IMR-90 (cell line): Measurements from ENCODE around the gene PTH1R. TPM values are rescaled to one million over a fixed set of nuclear protein-coding genes. Genes with fewer than 3 reads are reported as not detected.
A peak's percentile ranks its signal among the peaks of the same experiment; 100 is the strongest.

Experiments used
- ATAC-seq: fragments of 200-7000 bp; cut with Tn5 transposase; 2 replicates; pipeline ENCODE4 v1.9.1; 2020; ENCODE audit warnings: low read depth, mild to moderate bottlenecking, moderate library complexity
- Bru-seq: library from RNA; stranded (reverse); fragments of 400-500 nt; gene quantifications from one replicate; lab custom pipeline; 2021; lab: Mats Ljungman, UMichigan
- BruChase-seq, 2 experiments: library from RNA; stranded (reverse); fragments of 400-500 nt; gene quantifications; one replicate each; lab custom pipeline; 2021; lab: Mats Ljungman, UMichigan
- BruUV-seq: library from RNA; stranded (reverse); fragments of 400-500 nt; replicated peaks from 2 replicates; lab custom pipeline; 2021; lab: Mats Ljungman, UMichigan
- CTCF ChIA-PET: fragments of 300-600 bp; formaldehyde crosslinking; extraction: SDS; loops from one replicate; lab custom pipeline; 2021; ENCODE audit warnings: antibody characterized with exemption; lab: Yijun Ruan, JAX
- POLR2A ChIA-PET: fragments of 300-600 bp; sonication (Branson Sonifier 250); formaldehyde crosslinking; loops from one replicate; lab custom pipeline; 2022; ENCODE audit warnings: antibody characterized with exemption; ENCODE audit not compliant: unreplicated experiment; lab: Charles Lee
- DNase-seq: peaks from one replicate; pipeline ENCODE4 v3.0.0; 2013
- H2AFZ ChIP-seq: replicated peaks from 2 replicates; pipeline ENCODE3; 2013; ENCODE audit warnings: low read length, mild to moderate bottlenecking; ENCODE audit not compliant: poor library complexity
- H2AK5ac ChIP-seq: 2 replicates; pipeline ENCODE4 v1.6.1; 2013; ENCODE audit warnings: low read depth, low read length, inconsistent platforms
- H2AK9ac ChIP-seq: replicated peaks from 2 replicates; pipeline ENCODE3; 2013; ENCODE audit warnings: mild to moderate bottlenecking, low read depth, low read length, moderate library complexity; ENCODE audit not compliant: poor library complexity
- H2BK120ac ChIP-seq: 2 replicates; pipeline ENCODE4 v1.6.1; 2013; ENCODE audit warnings: low read depth, low read length, inconsistent platforms
- H2BK15ac ChIP-seq: 3 replicates; pipeline ENCODE4 v1.6.1; 2013; ENCODE audit warnings: low read depth, low read length, inconsistent platforms
- H2BK20ac ChIP-seq: 2 replicates; pipeline ENCODE4 v1.6.1; 2013; ENCODE audit warnings: low read depth, mild to moderate bottlenecking, inconsistent platforms, low read length, moderate library complexity
- H2BK5ac ChIP-seq: 2 replicates; pipeline ENCODE4 v1.6.1; 2013; ENCODE audit warnings: mild to moderate bottlenecking, low read depth, low read length, inconsistent platforms; ENCODE audit not compliant: poor library complexity, severe bottlenecking
- H3K14ac ChIP-seq: replicated peaks from 2 replicates; pipeline ENCODE4 v1.6.1; 2013; ENCODE audit warnings: low read depth, low read length, inconsistent platforms
- H3K18ac ChIP-seq: 2 replicates; pipeline ENCODE4 v1.6.1; 2013; ENCODE audit warnings: low read depth, low read length, control low read depth
- H3K23ac ChIP-seq: 2 replicates; pipeline ENCODE4 v1.6.1; 2013; ENCODE audit warnings: low read depth, low read length, inconsistent platforms
- H3K27ac ChIP-seq: 2 replicates; pipeline ENCODE4 v1.5.1; 2013; ENCODE audit warnings: mild to moderate bottlenecking, control low read depth, low read length; ENCODE audit not compliant: insufficient read depth
- H3K27me3 ChIP-seq: 2 replicates; pipeline ENCODE4 v1.6.1; 2013; ENCODE audit warnings: low read length; ENCODE audit not compliant: control insufficient read depth, insufficient read depth
- H3K36me3 ChIP-seq: 2 replicates; pipeline ENCODE4 v1.6.1; 2013; ENCODE audit warnings: low read length, mixed read lengths; ENCODE audit not compliant: control insufficient read depth, insufficient read depth
- H3K4ac ChIP-seq: 2 replicates; pipeline ENCODE4 v1.6.1; 2013; ENCODE audit warnings: low read depth, low read length, inconsistent platforms
- H3K4me1 ChIP-seq: 2 replicates; pipeline ENCODE4 v1.6.1; 2013; ENCODE audit warnings: low read length, mixed read lengths; ENCODE audit not compliant: control insufficient read depth, insufficient read depth
- H3K4me2 ChIP-seq: 2 replicates; pipeline ENCODE4 v1.6.1; 2013; ENCODE audit warnings: low read depth, mild to moderate bottlenecking, control low read depth, low read length, moderate library complexity
- H3K4me3 ChIP-seq: 2 replicates; pipeline ENCODE4 v1.5.1; 2013; ENCODE audit warnings: low read depth, mild to moderate bottlenecking, control low read depth, low read length, moderate library complexity; ENCODE audit not compliant: insufficient read depth
- H3K56ac ChIP-seq: 2 replicates; pipeline ENCODE4 v1.6.1; 2013; ENCODE audit warnings: low read length, inconsistent platforms; ENCODE audit not compliant: insufficient read depth; ENCODE audit errors: extremely low read depth
- H3K79me1 ChIP-seq, 2 experiments: 2 replicates each; pipeline ENCODE4 v1.6.1; 2013; ENCODE audit warnings: low read length in 2 of 2, inconsistent platforms in 1 of 2, low read depth in 1 of 2
- H3K9ac ChIP-seq: 2 replicates; pipeline ENCODE4 v1.6.1; 2013; ENCODE audit warnings: low read depth, low read length, control low read depth
- H3K9me1 ChIP-seq: 2 replicates; pipeline ENCODE4 v1.6.1; 2013; ENCODE audit warnings: low read length, inconsistent platforms; ENCODE audit not compliant: insufficient read depth
- H3K9me3 ChIP-seq: 2 replicates; pipeline ENCODE4 v1.6.1; 2013; ENCODE audit warnings: low read length; ENCODE audit not compliant: control insufficient read depth, insufficient read depth
- H4K20me1 ChIP-seq: 2 replicates; pipeline ENCODE4 v1.6.1; 2013; ENCODE audit warnings: low read length, inconsistent platforms; ENCODE audit not compliant: insufficient read depth
- H4K5ac ChIP-seq: 2 replicates; pipeline ENCODE4 v1.6.1; 2013; ENCODE audit warnings: mild to moderate bottlenecking, low read depth, low read length, control low read depth
- H4K8ac ChIP-seq, 2 experiments: 2 replicates each; pipeline ENCODE4 v1.6.1; 2013; ENCODE audit warnings: low read depth in 2 of 2, low read length in 2 of 2, control low read depth in 1 of 2, inconsistent platforms in 1 of 2
- H4K91ac ChIP-seq: 2 replicates; pipeline ENCODE4 v1.6.1; 2013; ENCODE audit warnings: low read depth, low read length, inconsistent platforms; ENCODE audit not compliant: insufficient read depth
- BHLHE40 ChIP-seq: fragments of 150-350 bp; IDR thresholded peaks from 2 replicates; pipeline ENCODE4 v1.6.1; 2016; ENCODE audit warnings: mild to moderate bottlenecking, low read depth, low read length
- CEBPB ChIP-seq: IDR thresholded peaks from 2 replicates; pipeline ENCODE4 v1.6.1; 2012; ENCODE audit warnings: low read depth, low read length, improper control_type of control experiment
- CHD1 ChIP-seq: IDR thresholded peaks from 2 replicates; pipeline ENCODE4 v1.6.1; 2012; ENCODE audit warnings: low read depth, low read length, improper control_type of control experiment
- FOS ChIP-seq: fragments of 150-350 bp; IDR thresholded peaks from 2 replicates; pipeline ENCODE4 v1.6.1; 2016; ENCODE audit warnings: low read depth, low read length
- MAFK ChIP-seq: IDR thresholded peaks from 2 replicates; pipeline ENCODE4 v1.6.1; 2012; ENCODE audit warnings: low read depth, low read length, improper control_type of control experiment
- MAZ ChIP-seq: IDR thresholded peaks from 2 replicates; pipeline ENCODE4 v1.6.1; 2012; ENCODE audit warnings: low read depth, mild to moderate bottlenecking, low read length, improper control_type of control experiment, moderate library complexity, borderline replicate concordance
- MXI1 ChIP-seq: IDR thresholded peaks from 2 replicates; pipeline ENCODE4 v1.6.1; 2012; ENCODE audit warnings: low read depth, mild to moderate bottlenecking, low read length, moderate library complexity, borderline replicate concordance
- NFE2L2 ChIP-seq: fragments of 150-350 bp; IDR thresholded peaks from 2 replicates; pipeline ENCODE4 v1.6.1; 2016; ENCODE audit warnings: low read depth, mild to moderate bottlenecking, low read length
- POLR2A ChIP-seq: IDR thresholded peaks from 2 replicates; pipeline ENCODE4 v1.6.1; 2012; ENCODE audit warnings: mild to moderate bottlenecking, low read depth, low read length
- RAD21 ChIP-seq: IDR thresholded peaks from 2 replicates; pipeline ENCODE4 v1.6.1; 2012; ENCODE audit warnings: low read length, improper control_type of control experiment
- RCOR1 ChIP-seq: IDR thresholded peaks from 2 replicates; pipeline ENCODE4 v1.6.1; 2012; ENCODE audit warnings: mild to moderate bottlenecking, low read length, improper control_type of control experiment; ENCODE audit not compliant: insufficient replicate concordance
- RFX5 ChIP-seq: IDR thresholded peaks from 2 replicates; pipeline ENCODE4 v1.8.0; 2012; ENCODE audit warnings: low read depth, mild to moderate bottlenecking, low read length, moderate library complexity
- SMC3 ChIP-seq: fragments of 150-350 bp; IDR thresholded peaks from 2 replicates; pipeline ENCODE4 v1.6.1; 2016; ENCODE audit warnings: low read depth, mild to moderate bottlenecking, antibody characterized with exemption, low read length, moderate library complexity
- USF2 ChIP-seq: fragments of 150-350 bp; IDR thresholded peaks from 2 replicates; pipeline ENCODE4 v1.6.1; 2017; ENCODE audit warnings: mild to moderate bottlenecking, antibody characterized with exemption, low read length, low read depth
- WGBS, 2 experiments: methylation state at CpG; one replicate each; pipeline versions ENCODE4 v1.1.5 to v1.1.7; 2013; ENCODE audit warnings: missing lambda C conversion rate in 2 of 2; ENCODE audit not compliant: insufficient read length in 1 of 2; ENCODE audit errors: extremely low coverage in 2 of 2; 5-methylcytosine and 5-hydroxymethylcytosine counted together
- dilution Hi-C: fragments of 300-500 bp; cut with HindIII; formaldehyde crosslinking; loops from one replicate; pipeline ENCODE4 v1.14.3; 2018; ENCODE audit warnings: low sequenced_read_pairs; ENCODE audit not compliant: unreplicated experiment
- in situ Hi-C: fragments of 300-500 bp; cut with MboI; formaldehyde crosslinking; loops from 3 replicates; pipeline ENCODE4 v1.14.3; 2019; ENCODE audit warnings: low sequenced_read_pairs, inconsistent platforms, mixed read lengths
- intact Hi-C: fragments of 100-400 bp; cut with micrococcal nuclease; formaldehyde crosslinking; loops from 2 replicates; pipeline ENCODE4 v1.10.0; 2022
- long read RNA-seq: library from polyadenylated mRNA; unstranded; transcript quantifications from one replicate; pipeline ENCODE4 v2.0.0, GENCODE V29; 2021; ENCODE audit not compliant: unreplicated experiment
- polyA plus RNA-seq, 3 experiments: library from polyadenylated mRNA; depleted of rRNA; stranded (reverse); fragments of >200 nt; gene quantifications; 2 replicates each; pipeline ENCODE4 v1.2.3, GENCODE V29; 2012; ENCODE audit warnings: low replicate concordance in 1 of 3
- total RNA-seq: library from RNA; depleted of rRNA; stranded (reverse); fragments of >200 nt; gene quantifications from 2 replicates; pipeline ENCODE4 v1.2.3, GENCODE V29; 2012; rRNA removed
- TF ChIP-seq, protein P1 (sequence below): fragments of 150-350 bp; IDR thresholded peaks from 2 replicates; pipeline ENCODE4 v1.6.1; 2016; ENCODE audit warnings: low read depth, mild to moderate bottlenecking, low read length, moderate library complexity, borderline replicate concordance

The PTH1R gene
- total RNA-seq (under 0.01 and 0.18 TPM in 2 replicates), polyA plus RNA-seq (2012; rRNA removed) (0.15 and 0.56 TPM in 2 replicates), Bru-seq, nascent RNA (percentile 24 among the genes with signal in this experiment), BruChase-seq, experiment 1, labeled RNA remaining after a 6-hour chase (percentile 25 among the genes with signal in this experiment), BruChase-seq, experiment 2, labeled RNA remaining after a 2-hour chase (percentile 36 among the genes with signal in this experiment)
- 0.24 and 0.28 TPM in 2 replicates for polyA plus RNA-seq (2012; cell fraction: cytosol; rRNA removed)
- 0.23 and 0.77 TPM in 2 replicates for polyA plus RNA-seq (2012; cell fraction: nucleus; rRNA removed; ENCODE audit: low replicate concordance)
- long read RNA-seq, partial matches to known transcripts = 1 of 3 reads
- long read RNA-seq, other reads (novel, unspliced or antisense) = 2 of 3 reads

- Histone ChIP-seq H2BK5ac (no peak within 1 kb of the TSS), H2AFZ (peak within 1 kb of the TSS; percentile 21), H3K27ac (no peak within 1 kb of the TSS), H3K36me3 (no peaks in the 10 kb centered on the region), H2AK9ac (peak within 1 kb of the TSS; percentile 25), H3K14ac (no peak within 1 kb of the TSS), H4K8ac (no peak within 1 kb of the TSS), H3K4me1 (no peaks in the 10 kb centered on the region), H3K9me1 (0 out of 2 replicates have a peak, but pooled peaks cover 3% of the 10 kb centered on the region), H3K27me3 (peaks cover 45% of the 10 kb centered on the region), H3K18ac (no peak within 1 kb of the TSS), H3K9ac (no peak within 1 kb of the TSS), H3K4me2 (no peak within 1 kb of the TSS), H3K23ac (no peak within 1 kb of the TSS), H3K79me1 (no peaks in the 10 kb centered on the region), H3K9me3 (no peaks in the 10 kb centered on the region), H2AK5ac (no peak within 1 kb of the TSS), H4K5ac (no peak within 1 kb of the TSS), H2BK120ac (no peak within 1 kb of the TSS), H4K91ac (no peak within 1 kb of the TSS), H2BK15ac (no peak within 1 kb of the TSS), H3K56ac (no peak within 1 kb of the TSS), H4K20me1 (no peaks in the 10 kb centered on the region), H3K4ac (no peak within 1 kb of the TSS), H3K4me3 (no peak within 1 kb of the TSS), H2BK20ac (no peak within 1 kb of the TSS)
- no CpG with 5 or more reads among the region's 7 CpGs for WGBS, 2 experiments
- intact Hi-C loops (no loop called here), in situ Hi-C loops (loop anchor here (25.0 kb wide), 1 partner anchor 390 kb away; the partner anchor contains the start of gene RTP3), dilution Hi-C loops (no loop called here)
- ATAC-seq (no peak), DNase-seq (no peak)
- ChIA-PET POLR2A (no interaction called here), CTCF (no interaction called here)
- no TSS peak for BruUV-seq
- TF ChIP-seq RAD21 (no peak), NFE2L2 (no peak), BHLHE40 (no peak), FOS (no peak), MAFK (no peak), USF2 (no peak), POLR2A (no peak), MXI1 (no peak), RCOR1 (no peak), CHD1 (no peak), CEBPB (no peak), RFX5 (no peak), MAZ (no peak), SMC3 (no peak)
- TF ChIP-seq, protein P1, sequence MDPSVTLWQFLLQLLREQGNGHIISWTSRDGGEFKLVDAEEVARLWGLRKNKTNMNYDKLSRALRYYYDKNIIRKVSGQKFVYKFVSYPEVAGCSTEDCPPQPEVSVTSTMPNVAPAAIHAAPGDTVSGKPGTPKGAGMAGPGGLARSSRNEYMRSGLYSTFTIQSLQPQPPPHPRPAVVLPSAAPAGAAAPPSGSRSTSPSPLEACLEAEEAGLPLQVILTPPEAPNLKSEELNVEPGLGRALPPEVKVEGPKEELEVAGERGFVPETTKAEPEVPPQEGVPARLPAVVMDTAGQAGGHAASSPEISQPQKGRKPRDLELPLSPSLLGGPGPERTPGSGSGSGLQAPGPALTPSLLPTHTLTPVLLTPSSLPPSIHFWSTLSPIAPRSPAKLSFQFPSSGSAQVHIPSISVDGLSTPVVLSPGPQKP = no peak
These were observed at the start of gene PTH1R for GRCh38 chr3:46877406-46878125. Gene PTH1R, plus strand, starts transcription at chr3:46877721. Its CDS starts 5,839 bp downstream, at chr3:46883560.
